Measurements from ENCODE around the gene NOC4L. TPM values are rescaled to one million over a fixed set of nuclear protein-coding genes. Genes with fewer than 3 reads are reported as not detected.

Gene NOC4L
- polyA plus RNA-seq, 1 donor (not counting 4 experiments of a cell fraction or from before 2014, with no cell fraction given): 3.7 TPM

- H4K20me1 ChIP-seq (ENCODE audit: control insufficient read depth, extremely low read depth, insufficient read depth, low read length): no peaks in the 10 kb centered on the region
- H3K9me1 ChIP-seq (ENCODE audit: control insufficient read depth, extremely low read depth, insufficient read depth, low read length): no peaks in the 10 kb centered on the region
- no peaks in the 10 kb centered on the region for H3K4me1 ChIP-seq (ENCODE audit: control insufficient read depth, extremely low read depth, insufficient read depth, low read length)
- no peak overlapping the region for H3K27ac ChIP-seq (ENCODE audit: control insufficient read depth, insufficient read depth, low read length)
- H3K27me3 ChIP-seq (ENCODE audit: control insufficient read depth, extremely low read depth, insufficient read depth, low read length): peaks cover 30% of the 10 kb centered on the region
- H3K36me3 ChIP-seq (ENCODE audit: control insufficient read depth in 2 of 2, extremely low read depth in 1 of 2, insufficient read depth in 2 of 2, low read length in 2 of 2): no peaks in the 10 kb centered on the region
- no peak overlapping the region for H3K4me3 ChIP-seq (ENCODE audit: control insufficient read depth in 2 of 3, extremely low read depth in 1 of 3, insufficient read depth in 2 of 3, low read depth in 1 of 3, low read length in 3 of 3)
- H3K9me3 ChIP-seq (ENCODE audit: control insufficient read depth, low read depth, low read length): no peaks in the 10 kb centered on the region
- H3K79me2 ChIP-seq (ENCODE audit: control insufficient read depth, insufficient read depth, low read length): no peaks in the 10 kb centered on the region
- DNase-seq (ENCODE audit: low read depth, low spot score) (no peak), FAIRE-seq (no peak)
- no peak overlapping the region for H3K4me2 ChIP-seq (ENCODE audit: control insufficient read depth, extremely low read depth, insufficient read depth, low read depth, low read length)
- no peak for TF ChIP-seq CTCF (optimal IDR thresholded peaks at IDR 0.05 in 1 of 3, IDR thresholded peaks at IDR 0.05 in 1 of 3, conservative IDR thresholded peaks at IDR 0.05 in 1 of 3; ENCODE audit: extremely low read depth in 1 of 3, insufficient read depth in 2 of 3, low read length in 3 of 3)
- TF ChIP-seq EZH2 (IDR thresholded peaks at IDR 0.05; ENCODE audit: low read length): no peak
- H2AFZ ChIP-seq (ENCODE audit: control insufficient read depth, low read length): no peak overlapping the region
- no peak overlapping the region for H3K9ac ChIP-seq (ENCODE audit: control insufficient read depth, extremely low read depth, insufficient read depth, low read length)
- dilution Hi-C loops (cut with MboI; ENCODE audit: extremely low pct_ligation_motif_present, low sequenced_read_pairs): no loop called here
These were observed 36.6 kb downstream of the NOC4L start for GRCh38 chr12:132180648-132181546.

- H3K27ac ChIP-seq (ENCODE audit: control insufficient read depth, insufficient read depth, low read length): no peak overlapping the region
- no peak overlapping the region for H2AFZ ChIP-seq (ENCODE audit: control insufficient read depth, low read length)
- H3K4me1 ChIP-seq (ENCODE audit: control insufficient read depth, extremely low read depth, insufficient read depth, low read length): no peaks in the 10 kb centered on the region
- H3K9me1 ChIP-seq (ENCODE audit: control insufficient read depth, extremely low read depth, insufficient read depth, low read length): no peaks in the 10 kb centered on the region
- no peak overlapping the region for H3K9ac ChIP-seq (ENCODE audit: control insufficient read depth, extremely low read depth, insufficient read depth, low read length)
- H3K79me2 ChIP-seq (ENCODE audit: control insufficient read depth, insufficient read depth, low read length): no peaks in the 10 kb centered on the region
- no peaks in the 10 kb centered on the region for H4K20me1 ChIP-seq (ENCODE audit: control insufficient read depth, extremely low read depth, insufficient read depth, low read length)
- no peak overlapping the region for H3K4me2 ChIP-seq (ENCODE audit: control insufficient read depth, extremely low read depth, insufficient read depth, low read depth, low read length)
- H3K4me3 ChIP-seq (ENCODE audit: control insufficient read depth in 2 of 3, extremely low read depth in 1 of 3, insufficient read depth in 2 of 3, low read depth in 1 of 3, low read length in 3 of 3): no peak overlapping the region
- TF ChIP-seq EZH2 (IDR thresholded peaks at IDR 0.05; ENCODE audit: low read length) (no peak), CTCF (optimal IDR thresholded peaks at IDR 0.05 in 1 of 3, IDR thresholded peaks at IDR 0.05 in 1 of 3, conservative IDR thresholded peaks at IDR 0.05 in 1 of 3; ENCODE audit: extremely low read depth in 1 of 3, insufficient read depth in 2 of 3, low read length in 3 of 3) (no peak)
- H3K9me3 ChIP-seq (ENCODE audit: control insufficient read depth, low read depth, low read length): no peaks in the 10 kb centered on the region
- DNase-seq (ENCODE audit: low read depth, low spot score) (no peak), FAIRE-seq (no peak)
- H3K36me3 ChIP-seq (ENCODE audit: control insufficient read depth in 2 of 2, extremely low read depth in 1 of 2, insufficient read depth in 2 of 2, low read length in 2 of 2): no peaks in the 10 kb centered on the region
- peaks cover 22% of the 10 kb centered on the region for H3K27me3 ChIP-seq (ENCODE audit: control insufficient read depth, extremely low read depth, insufficient read depth, low read length)
- dilution Hi-C loops (cut with MboI; ENCODE audit: extremely low pct_ligation_motif_present, low sequenced_read_pairs): no loop called here
These were observed 37.4 kb downstream of the NOC4L start for GRCh38 chr12:132181570-132182200.

All from keratinocyte (primary cell).